GM18519 (cell line): ENCODE measurements around the gene MSANTD3.
A peak's percentile ranks its signal among the peaks of the same experiment; 100 is the strongest.
"Not testable (repeated sequence)": the region's sequence is repeated elsewhere in the genome, so short reads cannot be mapped to it uniquely, and the experiment has no call there.

Experiments used
- ATAC-seq: cut with Tn5 transposase; IDR thresholded peaks from one replicate; pipeline ENCODE4 v1.9.1; 2021; ENCODE audit warnings: mild to moderate bottlenecking, moderate library complexity; ENCODE audit not compliant: unreplicated experiment, low FRiP score

The MSANTD3 gene, protein sequence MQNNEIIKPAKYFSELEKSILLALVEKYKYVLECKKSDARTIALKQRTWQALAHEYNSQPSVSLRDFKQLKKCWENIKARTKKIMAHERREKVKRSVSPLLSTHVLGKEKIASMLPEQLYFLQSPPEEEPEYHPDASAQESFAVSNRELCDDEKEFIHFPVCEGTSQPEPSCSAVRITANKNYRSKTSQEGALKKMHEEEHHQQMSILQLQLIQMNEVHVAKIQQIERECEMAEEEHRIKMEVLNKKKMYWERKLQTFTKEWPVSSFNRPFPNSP

DNA sequence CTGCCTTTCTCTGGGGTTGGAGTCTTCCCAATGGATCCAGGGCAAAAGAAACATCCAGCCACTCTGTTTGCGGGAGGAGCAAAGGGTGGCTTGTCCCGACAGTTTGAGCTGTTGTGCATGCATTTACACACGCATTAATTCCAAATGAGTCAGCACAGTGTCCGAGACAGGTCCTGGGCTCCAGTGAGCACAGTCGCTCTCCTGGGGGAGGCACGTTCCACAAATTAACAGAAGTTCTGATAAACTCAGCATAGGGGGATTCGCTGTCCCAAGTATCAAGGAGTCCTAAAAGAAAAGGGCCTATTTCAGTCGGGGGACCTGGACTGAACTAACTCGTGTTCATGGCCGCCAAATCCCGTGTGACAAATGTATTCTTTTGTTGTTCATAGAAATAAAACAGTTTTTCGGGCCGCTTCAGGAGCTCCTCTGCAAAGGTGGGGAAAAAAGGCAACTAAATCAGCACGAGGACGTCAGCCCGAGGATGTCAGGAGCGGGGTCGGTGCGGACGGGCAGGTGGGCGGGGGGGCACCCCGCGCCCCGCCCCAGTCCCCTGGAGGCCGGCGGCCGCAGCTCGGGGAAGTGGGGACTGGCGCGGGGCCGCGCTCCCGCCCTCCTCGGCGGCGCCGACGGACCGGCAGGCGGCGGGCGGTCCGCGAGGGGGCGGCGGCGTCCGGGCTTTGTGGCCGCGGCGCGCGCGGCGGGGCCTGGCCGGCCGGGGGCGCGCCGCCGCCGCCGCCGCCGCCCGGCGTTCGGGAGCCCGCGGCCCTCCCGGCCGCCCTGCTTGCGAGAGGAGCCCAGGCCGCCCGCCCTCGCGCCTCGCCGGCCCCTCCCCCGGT, at the start of gene MSANTD3:
Gene MSANTD3, plus strand, starts transcription at position 614 of the 836 bp plus-strand sequence. CDS start 14,796 bp downstream, outside the sequence.
- peak; percentile 56 for ATAC-seq

DNA sequence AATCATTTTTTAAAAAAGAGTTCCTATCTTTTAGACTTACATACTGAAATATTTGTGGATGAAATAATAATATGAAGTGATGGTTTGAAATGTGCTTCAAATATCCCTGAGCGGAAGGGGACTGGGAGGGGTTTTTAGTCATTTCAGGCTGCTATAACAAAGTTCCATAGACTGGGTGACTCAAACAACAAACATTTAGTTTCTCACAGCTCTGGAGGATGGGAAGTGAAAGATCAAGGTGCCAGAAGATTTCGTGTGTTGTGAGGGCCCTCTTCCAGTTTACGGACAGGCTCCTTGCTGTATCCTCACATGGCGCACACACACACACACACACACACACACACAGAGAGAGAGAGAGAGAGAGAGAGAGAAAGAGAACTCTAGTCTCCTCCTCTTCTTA, 47.1 kb upstream of the MSANTD3 start:
- ATAC-seq: no peak

DNA sequence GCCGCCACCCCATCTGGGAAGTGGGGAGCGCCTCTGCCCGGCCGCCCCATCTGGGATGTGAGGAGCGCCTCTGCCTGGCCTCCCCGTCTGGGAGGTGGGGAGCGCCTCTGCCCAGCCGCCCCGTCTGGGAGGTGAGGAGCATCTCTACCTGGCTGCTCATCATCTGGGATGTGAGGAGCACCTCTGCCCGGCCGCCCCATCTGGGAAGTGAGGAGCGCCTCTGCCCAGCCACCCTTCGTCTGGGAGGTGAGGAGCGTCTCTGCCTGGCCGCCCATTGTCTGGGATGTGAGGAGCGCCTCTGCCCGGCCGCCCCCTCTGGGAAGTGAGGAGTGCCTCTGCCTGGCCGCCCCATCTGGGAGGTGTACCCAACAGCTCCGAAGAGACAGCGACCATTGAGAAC, 34.0 kb upstream of the MSANTD3 start:
- not testable (repeated sequence) for ATAC-seq

DNA sequence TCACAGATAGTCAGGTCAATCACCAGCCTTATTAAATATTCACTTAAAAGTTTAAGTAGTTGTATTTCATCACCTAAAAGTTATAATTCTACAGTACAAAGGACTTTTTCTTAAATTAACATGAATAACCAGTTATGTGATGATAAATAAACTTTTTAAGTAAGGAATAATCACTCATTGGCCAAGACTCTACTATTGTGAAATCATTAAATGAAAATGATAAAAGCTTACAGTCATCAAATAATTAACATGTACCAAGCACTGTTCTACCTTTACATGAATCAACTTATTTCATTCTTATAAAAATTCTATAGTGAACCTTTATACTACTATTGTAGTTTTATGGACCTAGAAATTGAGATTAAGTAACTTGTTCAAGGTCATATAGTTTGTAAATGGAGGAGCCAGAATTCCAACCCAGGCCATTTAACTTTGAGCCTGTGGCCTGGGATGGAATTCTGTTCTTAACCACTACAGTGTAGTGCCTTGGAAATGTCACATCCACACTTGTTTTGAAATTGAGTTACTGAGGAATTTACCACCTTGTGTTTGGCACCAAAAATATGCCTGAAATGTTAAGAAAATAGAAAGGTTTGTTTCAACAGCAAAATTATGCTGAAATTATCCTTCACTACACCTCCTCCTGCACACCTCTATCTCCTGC, 32.8 kb upstream of the MSANTD3 start:
- no peak for ATAC-seq

DNA sequence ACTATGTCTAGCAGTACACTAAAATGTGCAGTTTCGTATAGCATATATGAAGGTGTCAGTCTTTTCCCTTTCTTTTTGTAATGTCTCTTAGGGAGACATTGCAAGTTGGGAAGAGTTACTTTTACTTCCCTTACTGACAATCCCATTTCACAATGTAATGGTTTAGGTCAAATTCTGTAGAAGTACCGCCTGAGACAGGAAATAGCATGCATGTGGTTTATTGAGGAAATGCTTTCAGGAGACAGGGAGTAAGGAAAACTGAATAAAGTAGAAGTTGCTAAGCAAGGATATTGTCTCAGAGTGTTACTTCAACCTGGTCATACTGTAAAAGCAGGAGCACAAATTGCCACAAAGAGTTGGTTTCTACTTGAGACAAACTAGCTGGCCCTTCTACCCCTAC, 32.1 kb upstream of the MSANTD3 start:
- no peak for ATAC-seq

DNA sequence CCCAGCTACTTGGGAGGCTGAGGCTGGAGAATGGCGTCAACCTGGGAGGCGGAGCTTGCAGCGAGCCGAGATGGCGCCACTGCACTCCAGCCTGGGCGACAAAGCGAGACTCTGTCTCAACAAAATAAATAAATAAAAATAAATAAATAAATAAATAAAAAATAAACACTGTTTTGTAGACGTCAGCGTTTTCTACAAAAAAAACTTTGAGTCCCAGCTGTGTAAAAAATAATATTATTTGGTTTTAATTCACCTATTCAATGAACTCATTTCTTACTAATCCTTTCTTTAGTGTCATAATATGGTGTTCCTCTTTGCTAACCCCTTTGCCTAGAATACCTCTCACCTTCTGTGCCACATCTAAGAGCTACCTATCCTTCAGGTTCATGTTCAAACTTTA, 30.2 kb upstream of the MSANTD3 start:
- ATAC-seq: no peak

DNA sequence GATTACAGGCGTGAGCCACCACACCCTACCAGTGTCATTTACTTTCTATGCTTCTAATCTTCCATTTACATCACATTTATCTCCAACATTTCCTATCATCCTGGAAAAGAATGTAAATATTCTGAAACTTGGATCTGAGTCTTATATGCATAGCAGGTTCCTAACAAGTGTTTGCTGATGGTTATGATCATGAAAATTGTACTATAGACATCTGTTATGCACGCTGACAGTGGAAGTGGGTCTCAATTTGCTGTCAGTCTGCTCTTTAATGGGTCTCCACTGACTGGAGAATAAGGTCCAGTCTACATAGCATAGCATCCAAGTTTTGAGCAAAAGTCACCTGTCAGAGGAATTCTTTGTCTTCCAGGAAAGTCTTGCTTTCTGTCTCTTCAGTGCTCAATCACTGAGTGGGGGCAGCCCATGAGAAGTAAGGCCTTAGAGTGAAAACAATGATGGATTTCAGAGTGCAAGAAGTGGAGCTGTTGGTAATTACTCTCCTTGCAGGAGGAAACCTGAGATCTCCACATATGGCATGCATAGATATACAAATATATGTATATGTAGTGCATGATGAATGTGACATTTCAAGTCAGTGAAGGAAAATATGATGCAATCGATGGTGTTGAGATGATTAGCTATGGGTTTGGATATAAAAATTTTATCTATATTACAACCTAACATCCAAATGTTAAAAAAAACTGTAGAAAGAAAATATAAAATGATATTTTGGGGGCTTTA, 29.2 kb upstream of the MSANTD3 start:
- no peak for ATAC-seq

DNA sequence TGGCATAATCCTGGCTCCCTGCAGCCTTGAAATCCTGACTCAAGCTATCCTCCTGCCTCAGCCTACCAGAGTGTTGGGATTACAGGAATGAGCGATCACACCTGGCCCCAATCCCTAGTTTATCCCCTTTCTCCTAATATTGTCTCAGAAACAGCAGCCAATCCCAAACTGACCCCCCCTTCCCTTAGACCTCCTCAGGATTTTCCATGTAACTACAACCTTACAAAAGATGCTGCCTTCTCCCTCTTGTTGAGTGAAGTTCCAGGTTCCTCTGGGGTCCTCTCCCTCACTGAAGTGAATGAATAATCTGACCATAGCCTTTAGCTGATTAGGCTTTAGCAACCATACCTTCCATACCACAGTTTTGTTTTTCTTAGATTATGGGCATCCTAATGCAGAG, 25.9 kb upstream of the MSANTD3 start:
- ATAC-seq: no peak

DNA sequence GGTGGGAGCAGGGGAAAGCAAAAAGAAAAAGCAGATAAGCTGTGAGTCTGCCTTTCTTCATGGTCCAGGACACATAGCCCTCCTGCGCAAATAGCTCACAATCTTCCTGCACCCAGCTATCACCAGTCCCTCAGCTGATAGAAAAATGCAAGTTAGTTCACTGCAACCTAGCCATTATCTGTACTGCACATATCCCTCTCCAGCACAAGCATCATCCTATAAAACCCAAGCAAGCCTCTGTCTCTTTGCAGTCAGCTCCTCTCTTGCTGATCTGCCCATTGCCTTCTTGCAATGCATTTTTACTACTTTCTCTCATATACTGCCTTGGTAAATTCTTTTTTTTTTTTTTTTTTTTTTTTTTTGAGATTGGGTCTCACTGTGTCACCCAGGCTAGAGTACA, 20.0 kb upstream of the MSANTD3 start:
- no peak for ATAC-seq

DNA sequence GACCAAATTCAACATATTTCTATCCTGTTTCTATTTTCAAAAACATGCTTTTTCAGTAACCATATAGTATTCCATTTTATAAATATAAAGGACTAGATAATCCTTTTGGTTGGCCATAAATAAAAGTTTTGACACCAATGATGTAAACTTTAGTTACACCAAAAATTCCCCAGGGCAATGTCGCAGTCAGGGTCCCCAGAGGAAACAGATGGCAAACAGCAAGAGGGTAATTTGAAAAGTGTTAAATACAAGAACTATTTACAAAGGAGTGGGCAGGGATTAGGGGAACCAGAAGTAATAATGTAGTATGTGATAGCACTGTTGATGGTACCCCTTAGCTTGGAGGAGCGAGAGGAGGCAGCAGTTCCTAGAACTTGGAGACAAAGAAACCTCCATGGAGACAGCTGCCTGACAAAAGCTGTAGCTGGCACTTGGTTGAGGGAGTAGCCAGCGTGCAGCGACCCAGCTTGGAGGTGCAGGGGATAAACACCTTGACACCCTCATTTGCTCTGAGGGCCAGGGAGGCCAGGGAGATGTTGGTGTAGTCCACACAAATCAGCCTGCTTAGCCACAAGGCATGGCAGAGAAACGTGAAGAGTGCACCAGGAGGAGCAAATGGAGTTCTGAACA, 18.3 kb upstream of the MSANTD3 start:
- no peak for ATAC-seq

DNA sequence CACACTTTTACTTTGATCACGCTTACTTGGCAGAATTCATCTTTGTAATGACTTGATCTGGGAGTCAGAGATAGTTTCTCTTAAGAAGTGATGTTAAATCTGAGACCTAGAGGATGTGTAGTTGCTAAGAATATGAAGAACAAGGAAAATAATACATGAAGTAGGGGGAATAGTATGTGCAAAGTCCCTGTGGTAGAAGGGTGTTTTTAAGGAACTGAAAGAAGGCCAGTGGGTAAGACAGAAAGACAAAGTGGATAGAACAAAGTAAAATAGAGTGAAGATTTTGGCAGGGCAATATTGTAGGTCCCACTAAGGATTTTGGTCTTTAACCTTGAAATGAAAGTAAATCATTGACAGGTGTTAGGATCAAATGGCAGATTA, 17.8 kb upstream of the MSANTD3 start:
- ATAC-seq: no peak

DNA sequence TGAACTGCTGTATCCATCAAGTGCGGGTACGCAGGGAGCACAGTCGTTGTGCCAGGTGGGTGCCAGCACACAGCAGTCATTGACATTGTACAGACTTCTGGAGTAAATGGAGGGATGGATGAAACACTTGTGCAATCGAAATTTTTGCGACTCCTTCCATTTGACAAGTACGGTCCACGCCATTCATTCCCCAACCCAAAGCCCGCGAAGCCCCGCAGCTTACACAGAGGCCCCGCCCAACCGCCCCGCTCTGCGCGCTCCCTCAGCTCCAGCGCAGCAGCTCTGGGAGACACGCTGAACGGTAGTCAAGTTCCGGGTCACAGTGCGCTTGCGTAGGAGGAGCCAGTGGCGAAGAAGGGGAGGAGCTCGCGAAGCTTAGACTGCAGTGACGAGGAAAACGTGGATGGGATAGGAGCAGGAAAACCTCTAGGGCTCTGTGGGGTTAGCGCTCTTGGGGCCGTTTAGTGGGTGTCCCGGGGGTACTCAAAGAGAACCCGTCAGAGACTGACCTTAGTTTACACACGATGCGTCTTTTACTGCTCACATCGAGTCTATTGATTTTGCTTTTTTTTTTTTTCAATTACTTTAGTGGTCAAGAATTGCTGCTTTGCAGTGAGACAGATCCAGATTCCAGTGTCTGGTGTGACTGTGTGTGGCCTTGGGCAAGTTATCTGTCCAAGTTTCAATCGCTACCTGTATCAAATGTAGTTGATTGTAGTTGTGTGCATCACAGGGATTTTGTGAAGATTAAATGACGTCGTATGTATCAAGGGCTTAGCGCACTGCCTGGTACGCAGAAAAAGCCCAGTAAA, 15.3 kb upstream of the MSANTD3 start:
- peak; percentile 99 for ATAC-seq

DNA sequence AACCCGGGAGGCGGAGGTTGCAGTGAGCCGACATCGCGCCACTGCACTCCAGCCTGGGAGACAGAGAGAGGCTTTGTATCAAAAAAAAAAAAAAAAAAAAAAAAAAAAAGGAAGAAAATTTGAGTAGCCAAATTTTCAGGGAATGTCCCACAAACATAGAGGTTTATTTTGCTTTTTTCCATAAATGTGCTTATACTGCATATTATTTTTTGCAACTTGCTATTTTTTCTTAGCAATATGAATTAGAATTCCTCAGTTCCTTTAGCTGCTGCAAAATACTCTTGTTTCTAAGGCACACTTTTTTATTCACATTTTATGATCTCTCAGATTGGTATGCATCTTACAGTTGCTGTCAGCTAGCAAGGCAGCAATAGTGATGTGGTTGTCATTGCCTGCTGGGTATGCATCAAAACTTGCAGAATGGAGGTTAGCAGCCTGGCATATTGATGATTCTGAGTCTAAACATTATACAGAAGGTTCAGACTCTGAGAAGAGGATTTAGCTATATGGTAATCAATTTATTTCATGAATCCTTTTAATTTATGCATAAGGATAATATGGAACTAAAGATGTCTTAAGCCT, 13.0 kb upstream of the MSANTD3 start:
- no peak for ATAC-seq

DNA sequence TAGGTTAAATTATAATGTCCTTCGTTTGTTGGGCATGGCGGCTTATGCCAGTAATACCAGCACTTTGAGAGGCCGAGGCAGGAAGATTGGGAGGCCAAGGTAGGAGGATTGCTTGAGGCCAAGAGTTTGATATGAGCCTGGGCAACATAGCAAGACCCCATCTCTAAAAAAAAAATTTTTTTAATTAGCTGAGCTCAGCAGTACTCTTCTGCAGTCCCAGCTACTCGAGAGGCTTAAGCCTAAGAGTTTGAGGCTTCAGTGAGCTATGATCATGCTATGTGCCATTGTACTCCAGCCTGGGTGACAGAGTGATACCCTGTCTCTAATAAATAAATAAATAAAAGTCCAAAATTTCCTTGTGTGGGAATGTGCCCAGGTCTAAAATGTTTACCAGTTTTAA, 9.1 kb upstream of the MSANTD3 start:
- ATAC-seq: no peak

DNA sequence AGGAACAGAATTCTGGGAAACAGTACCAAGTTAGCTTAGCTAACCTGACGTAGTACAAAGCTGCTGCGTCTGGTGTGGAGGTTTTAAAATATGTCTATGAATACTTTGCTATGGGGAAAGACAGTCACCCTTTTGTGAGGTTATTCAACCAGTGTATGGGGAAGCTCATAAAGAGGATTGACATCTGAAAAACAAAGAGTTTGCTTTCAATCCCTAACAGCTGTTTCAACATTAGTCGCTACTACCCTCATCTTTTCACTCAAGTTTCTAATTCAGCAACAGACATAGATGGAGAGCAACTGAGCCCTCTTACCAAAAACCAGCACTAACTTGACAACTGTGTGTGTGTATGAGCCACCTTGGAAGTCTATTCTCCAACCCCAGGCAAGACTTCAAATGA, 7.8 kb upstream of the MSANTD3 start:
- ATAC-seq: no peak

DNA sequence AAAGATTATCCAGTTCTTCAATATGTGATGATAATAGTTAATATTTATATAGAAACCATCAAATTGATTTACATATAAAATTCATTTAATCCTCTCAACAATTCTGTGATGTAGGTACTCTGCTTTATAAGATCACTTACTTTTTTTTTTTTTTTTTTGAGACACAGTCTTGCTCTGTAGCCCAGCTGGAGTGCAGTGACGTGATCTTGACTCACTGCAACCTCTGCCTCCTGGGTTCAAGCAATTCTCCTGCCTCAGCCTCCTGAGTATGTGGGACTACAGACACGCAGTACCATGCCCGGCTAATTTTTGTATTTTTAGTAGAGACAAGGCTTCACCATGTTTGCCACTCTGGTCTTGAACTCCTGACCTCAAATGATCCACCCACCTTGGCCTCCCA, 5.8 kb upstream of the MSANTD3 start:
- not testable (repeated sequence) for ATAC-seq

DNA sequence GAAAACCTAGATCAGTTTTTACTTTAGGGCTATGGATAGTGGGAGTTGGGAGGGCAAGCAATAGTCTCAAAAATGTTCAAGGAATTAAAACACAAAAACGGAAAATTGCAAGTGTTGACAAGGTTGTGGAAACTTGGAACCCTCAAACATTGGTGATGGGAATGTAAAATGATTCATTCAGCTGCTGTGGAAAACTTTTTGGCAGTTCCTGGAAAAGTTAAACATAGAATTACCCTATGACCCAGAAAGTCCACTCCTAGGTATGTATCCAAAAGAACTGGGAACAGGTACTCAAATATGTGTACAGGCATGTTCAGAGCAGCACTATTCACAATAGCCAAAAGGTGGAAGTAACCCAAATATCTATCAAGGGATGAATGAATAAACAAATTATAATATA, 1.2 kb upstream of the MSANTD3 start:
- no peak for ATAC-seq

DNA sequence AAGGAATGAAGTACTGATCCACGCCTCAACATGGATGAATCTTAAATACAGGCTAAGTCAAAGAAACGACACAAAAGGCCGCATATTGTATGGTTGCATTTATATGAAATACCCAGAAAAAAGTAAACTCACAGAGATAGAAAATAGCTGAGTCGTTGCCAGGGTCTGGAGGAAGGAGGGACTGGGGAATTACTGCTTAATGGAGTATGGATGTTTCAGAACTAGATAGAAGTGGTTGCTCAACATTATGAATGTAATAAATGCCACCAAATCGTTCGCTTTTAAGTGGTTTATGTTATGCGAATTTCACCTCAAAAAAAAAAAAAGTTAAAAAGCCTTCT, 784 bp upstream of the MSANTD3 start:
- no peak for ATAC-seq
